ENCODE results near the gene TLX1.
A peak's percentile ranks its signal among the peaks of the same experiment; 100 is the strongest.

TLX1 gene

GRCh38 chr10:101134299-101135127, 3.4 kb downstream of the TLX1 start:
- no peak for DNase-seq (ENCODE audit: low read depth)

- DNase-seq (ENCODE audit: low read depth): no peak
Measured at GRCh38 chr10:101135141-101136006, 4.3 kb downstream of the TLX1 start.

DNA sequence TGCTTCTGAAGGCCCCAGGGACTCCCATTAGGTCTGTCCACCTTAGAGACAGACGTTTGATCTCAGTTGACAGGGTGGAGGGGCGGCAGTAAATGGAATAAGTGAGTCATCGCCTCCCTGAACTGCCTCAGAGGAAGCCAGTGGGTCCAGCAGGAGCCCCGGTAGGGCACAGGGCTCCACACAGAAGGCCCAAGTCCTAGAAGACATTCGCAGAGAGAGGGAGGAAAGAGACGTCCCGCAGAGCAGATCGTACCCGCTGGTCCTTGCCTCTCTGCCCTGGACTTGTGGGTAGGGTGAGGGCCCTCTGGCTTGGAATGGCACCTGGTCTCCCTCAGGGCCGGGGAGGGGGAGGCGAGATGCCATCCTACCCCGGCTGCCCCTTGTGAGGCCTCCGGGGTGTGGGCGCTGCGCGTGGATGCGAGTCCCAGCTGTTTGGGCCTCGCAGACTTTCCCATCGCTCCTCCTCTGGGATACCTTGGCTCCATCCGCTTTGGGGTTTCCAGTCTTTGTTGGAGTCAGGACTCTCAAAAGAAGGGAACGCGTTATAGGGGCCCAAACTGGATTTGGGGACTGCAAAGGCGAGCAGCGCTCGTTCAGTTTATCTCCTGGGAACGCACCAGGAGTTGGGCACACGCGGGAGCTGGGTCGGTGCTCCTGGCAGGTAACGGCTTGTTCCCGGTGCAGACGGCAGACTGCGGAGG, 5.1 kb downstream of the TLX1 start:
- DNase-seq (ENCODE audit: low read depth): no peak

GRCh38 chr10:101136708-101137121, 5.6 kb downstream of the TLX1 start:
- no peak for DNase-seq (ENCODE audit: low read depth)

DNA sequence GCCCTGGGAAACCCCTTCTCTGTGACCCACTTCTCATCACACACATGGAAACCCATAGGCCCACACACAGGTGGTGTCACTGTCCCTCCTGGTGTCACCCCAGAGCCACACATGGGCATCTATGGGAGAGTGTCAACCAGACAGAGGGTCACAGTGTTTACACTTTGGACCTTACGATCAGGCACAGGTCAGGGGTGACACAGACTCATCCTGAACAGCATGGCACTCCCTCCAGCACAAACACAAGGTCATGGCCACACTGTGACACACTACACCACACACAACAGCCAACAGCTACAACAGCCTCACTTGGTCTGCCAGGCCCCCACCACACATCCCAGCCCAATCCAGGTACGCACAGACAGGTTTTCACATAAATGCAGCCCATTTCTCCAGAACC, 6.2 kb downstream of the TLX1 start:
- no peak for DNase-seq (ENCODE audit: low read depth)

- DNase-seq (ENCODE audit: low read depth): no peak
Measured at GRCh38 chr10:101138788-101139420, 7.8 kb downstream of the TLX1 start.

- DNase-seq (ENCODE audit: low read depth): no peak
Measured at GRCh38 chr10:101139421-101139911, 8.4 kb downstream of the TLX1 start.

DNA sequence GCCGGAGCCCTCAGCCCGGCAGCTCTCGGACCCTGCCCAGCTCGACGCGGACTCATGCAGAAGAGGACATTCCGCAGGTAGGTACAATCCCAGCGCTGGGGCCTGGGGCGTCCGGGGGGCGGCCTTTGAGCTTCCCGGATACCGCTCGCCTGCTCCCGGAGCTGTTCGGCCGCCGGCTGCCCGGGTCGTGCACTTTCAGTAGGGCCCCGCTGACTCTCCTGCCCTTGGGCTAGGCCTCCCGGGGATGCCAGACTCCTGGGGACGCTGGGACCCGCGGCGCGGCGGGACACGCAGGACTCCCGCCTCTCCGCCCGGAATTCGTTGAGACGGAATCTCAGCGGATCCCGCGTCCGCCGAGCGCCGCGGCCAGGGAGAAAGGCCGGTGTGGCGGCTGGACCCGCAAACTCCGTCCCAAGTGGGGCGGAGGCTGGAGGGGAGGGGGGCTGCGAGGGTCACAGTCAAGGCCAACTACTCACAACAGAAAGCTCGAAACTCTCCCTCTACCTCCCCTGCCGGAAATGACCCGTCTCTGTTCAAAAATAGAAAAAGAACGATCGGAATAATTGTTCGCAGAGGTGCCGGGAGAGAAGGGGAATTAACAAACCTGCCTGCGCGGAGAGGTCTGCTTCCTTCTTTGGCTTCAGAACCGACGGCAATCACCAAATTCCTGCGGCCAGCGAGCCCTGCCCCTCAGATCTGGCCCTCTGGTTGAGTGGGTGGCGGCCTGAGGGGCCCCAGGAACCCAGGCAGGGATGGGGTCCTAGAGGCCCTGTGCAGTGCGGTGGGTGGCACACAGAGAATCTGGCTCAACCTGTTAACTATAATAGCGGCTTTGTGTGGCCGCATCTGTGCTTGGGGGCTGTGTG, 9.2 kb downstream of the TLX1 start:
- no peak for DNase-seq (ENCODE audit: low read depth)

DNA sequence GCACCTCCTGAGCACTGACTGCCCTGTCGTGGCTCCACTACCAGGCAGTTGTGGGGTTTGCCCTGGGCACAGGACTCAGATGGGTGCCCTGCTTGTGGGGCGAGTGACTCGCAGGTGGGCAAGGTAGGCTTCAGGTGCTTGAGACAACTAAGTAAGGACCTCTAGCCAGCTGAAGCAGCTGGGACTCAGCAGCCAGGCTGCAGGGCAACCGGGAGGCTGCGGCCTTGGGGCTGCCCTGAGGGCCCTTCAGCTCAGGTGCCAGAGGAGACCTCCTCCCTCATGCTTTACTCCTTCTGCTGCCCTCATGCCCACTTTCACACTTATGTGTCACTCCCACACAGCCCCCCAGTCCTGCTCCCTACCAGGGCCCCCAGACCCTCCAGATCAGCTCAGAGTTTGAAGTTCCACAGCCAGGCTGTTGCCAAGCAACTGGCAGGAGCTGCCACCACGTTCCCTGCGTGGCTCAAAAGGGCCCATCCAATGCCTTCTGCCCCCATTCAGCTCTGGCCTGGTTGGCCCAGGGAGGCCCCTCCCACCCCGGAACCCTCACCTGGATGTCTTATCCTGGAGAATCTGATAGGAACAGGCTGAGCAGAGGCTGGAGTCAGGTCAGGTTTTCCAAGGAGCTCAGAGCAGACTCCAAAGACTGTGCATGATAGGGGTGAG, 10.0 kb downstream of the TLX1 start:
- DNase-seq (ENCODE audit: low read depth): no peak

- DNase-seq (ENCODE audit: low read depth): peak; percentile 27
Measured at GRCh38 chr10:101141616-101142532, 10.8 kb downstream of the TLX1 start.

GRCh38 chr10:101142533-101143344, 11.6 kb downstream of the TLX1 start:
- no peak for DNase-seq (ENCODE audit: low read depth)

DNA sequence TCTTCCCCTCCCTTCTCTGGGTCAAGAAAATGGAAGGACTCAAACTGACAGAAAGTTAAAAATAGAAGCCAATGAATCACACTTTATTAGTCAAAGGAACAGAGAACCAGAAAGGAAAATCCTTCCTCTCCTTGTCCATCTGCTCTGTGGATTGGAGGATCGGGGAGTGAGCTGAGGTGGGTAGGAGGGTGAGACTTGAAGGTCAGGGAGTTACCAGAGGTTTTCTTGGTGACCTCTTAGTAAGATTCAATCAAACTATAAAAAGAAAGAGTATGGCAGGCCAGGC, 12.2 kb downstream of the TLX1 start:
- no peak for DNase-seq (ENCODE audit: low read depth)

GRCh38 chr10:101144053-101144452, 13.0 kb downstream of the TLX1 start:
- no peak for DNase-seq (ENCODE audit: low read depth)

DNA sequence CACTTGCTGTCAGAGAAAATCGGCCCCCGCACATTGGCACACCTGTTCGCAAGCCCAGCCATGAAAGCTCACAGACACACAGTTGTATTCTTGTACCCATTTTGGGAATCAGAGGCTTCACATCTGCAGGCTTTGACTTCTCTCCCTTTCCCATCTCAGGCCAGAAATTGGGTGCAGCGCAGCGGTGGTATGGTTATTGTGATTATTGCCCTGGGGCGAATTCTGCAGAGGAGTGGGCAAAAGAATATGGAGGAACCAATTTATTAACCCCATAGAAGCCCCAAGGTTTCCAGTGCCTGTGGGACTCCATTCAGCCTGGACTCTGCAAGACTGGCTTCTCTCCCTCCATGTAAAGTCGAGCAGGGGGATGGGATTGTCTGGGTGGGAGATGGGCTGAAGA, 14.0 kb downstream of the TLX1 start:
- no peak for DNase-seq (ENCODE audit: low read depth)

- no peak for DNase-seq (ENCODE audit: low read depth)
Measured at GRCh38 chr10:101145750-101146391, 14.8 kb downstream of the TLX1 start.

GRCh38 chr10:101146392-101147251, 15.5 kb downstream of the TLX1 start:
- no peak for DNase-seq (ENCODE audit: low read depth)

DNA sequence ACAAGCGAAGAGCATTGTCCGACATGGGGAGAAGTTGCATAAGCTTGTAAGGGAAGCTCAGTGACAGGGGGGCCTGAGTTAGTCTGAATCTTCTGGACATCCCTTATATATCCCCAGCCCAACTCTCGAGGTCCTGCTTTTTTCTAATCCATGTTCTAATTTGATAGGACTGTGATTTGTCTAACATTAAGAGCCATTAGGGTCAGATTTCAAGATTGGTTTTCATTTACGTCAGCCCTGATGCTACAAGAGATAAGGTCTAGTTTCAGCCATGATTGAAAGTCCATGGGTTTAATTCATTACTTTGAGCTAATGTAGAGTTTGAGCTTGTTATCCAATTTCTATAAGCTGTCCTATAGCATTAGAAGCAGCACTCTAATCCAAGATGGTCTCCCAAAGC, 20.3 kb downstream of the TLX1 start:
- DNase-seq (ENCODE audit: low read depth): no peak
